Thyroid gland (tissue), 4 donors: Measurements from ENCODE around the gene SLC4A7.

Experiments
- CTCF ChIP-seq, 6 experiments: fragments of 200-600 bp in 3 of 6; fragments of 450-650 bp in 3 of 6; sonication (generic) in 3 of 6; IDR thresholded peaks; one replicate each; pipeline ENCODE4 v1.5.1; 2016 to 2019; ENCODE audit warnings: antibody characterized with exemption in 6 of 6, mild to moderate bottlenecking in 2 of 6, inconsistent platforms in 1 of 6, moderate library complexity in 1 of 6
- POLR2A ChIP-seq, 2 donors: fragments of 450-650 bp; IDR thresholded peaks; one replicate each; pipeline ENCODE4 v1.6.1; 2017; ENCODE audit warnings: antibody characterized with exemption in 2 of 2, mild to moderate bottlenecking in 2 of 2, moderate library complexity in 1 of 2

- TF ChIP-seq POLR2A (IDR thresholded peaks at IDR 0.05) = no peak
- TF ChIP-seq CTCF (IDR thresholded peaks at IDR 0.05) = no peak
Observed at GRCh38 chr3:27333843-27334242, 150.3 kb downstream of the SLC4A7 start.
